ENCODE data around the gene TRABD2B. TPM values are rescaled to one million over a fixed set of nuclear protein-coding genes. Genes with fewer than 3 reads are reported as not detected.

TRABD2B gene
- total RNA-seq, 1 experiment from 2014 or later: 0.05 TPM

DNA sequence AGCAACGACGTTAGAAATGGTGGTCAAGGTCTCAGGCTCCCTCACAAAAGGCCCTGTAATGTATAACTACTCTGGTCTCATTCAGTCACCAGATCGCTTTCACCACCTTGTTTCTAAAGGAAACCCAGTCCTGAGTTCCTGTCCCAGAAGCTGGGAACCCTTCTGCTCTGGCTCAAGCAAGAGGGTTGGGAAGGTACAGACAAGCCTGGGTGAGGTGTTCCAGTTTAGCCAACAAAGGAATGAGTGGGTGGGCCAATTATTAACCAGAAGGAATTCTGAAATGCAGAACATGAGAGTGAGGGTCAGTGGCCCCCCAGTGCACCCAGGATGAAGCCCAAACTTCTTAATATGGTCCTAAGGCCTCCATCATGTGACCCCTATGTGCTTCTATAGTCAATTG, 17.5 kb downstream of the TRABD2B start:
- intact Hi-C loops (cut with micrococcal nuclease): no loop called here
- no peak for ATAC-seq
- Histone ChIP-seq H3K4me3 (replicated peaks in 1 of 2; ENCODE audit: low read depth in 1 of 2, low read length in 2 of 2) (no peak overlapping the region), H3K4me2 (ENCODE audit: low read length) (no peak overlapping the region), H3K79me2 (ENCODE audit: insufficient read depth, low read length) (no peaks in the 10 kb centered on the region), H3K27me3 (ENCODE audit: insufficient read depth, low read length) (no peaks in the 10 kb centered on the region; the same call in 1 of the 2 replicates), H3K36me3 (ENCODE audit: control insufficient read depth in 1 of 2, insufficient read depth in 2 of 2, low read length in 2 of 2) (no peaks in the 10 kb centered on the region), H4K20me1 (ENCODE audit: insufficient read depth) (no peaks in the 10 kb centered on the region), H3K4me1 (ENCODE audit: control insufficient read depth in 1 of 2, insufficient read depth in 2 of 2, low read length in 2 of 2) (no peaks in the 10 kb centered on the region), H3K9me2 (ENCODE audit: insufficient read depth) (no peaks in the 10 kb centered on the region), H3K27ac (ENCODE audit: low read depth, low read length) (no peak overlapping the region), H3K9me3 (ENCODE audit: control insufficient read depth in 1 of 2, insufficient read depth in 1 of 2, low read depth in 1 of 2, low read length in 2 of 2) (no peaks in the 10 kb centered on the region), H3K9ac (ENCODE audit: low read length) (no peak overlapping the region), H2AFZ (ENCODE audit: low read depth, low read length, poor library complexity, severe bottlenecking) (no peak overlapping the region)
- RAD21 ChIA-PET (ENCODE audit: low non-redundant PET in 1 of 2, low total read pairs in 2 of 2, uncharacterized antibody in 2 of 2, unreplicated experiment in 2 of 2): no interaction called here
- BruUV-seq (replicated peaks): no TSS peak
- POLR2A ChIA-PET: no interaction called here
- TF ChIP-seq ZNF274 (IDR thresholded peaks at IDR 0.05; ENCODE audit: low read depth, low read length) (no peak), FOSL1 (IDR thresholded peaks at IDR 0.05; ENCODE audit: low read depth) (no peak), ZFX (IDR thresholded peaks at IDR 0.05) (no peak), SIN3A (IDR thresholded peaks at IDR 0.05; ENCODE audit: low read depth) (no peak), ELF1 (IDR thresholded peaks at IDR 0.05; ENCODE audit: borderline replicate concordance, low read depth) (no peak), JUND (IDR thresholded peaks at IDR 0.05) (no peak), TCF7L2 (IDR thresholded peaks at IDR 0.05; ENCODE audit: borderline replicate concordance, extremely low read depth, insufficient read depth, insufficient read length) (no peak), EZH2phosphoT487 (IDR thresholded peaks at IDR 0.05; ENCODE audit: borderline replicate concordance) (no peak), RAD21 (IDR thresholded peaks at IDR 0.05; ENCODE audit: low read depth) (no peak), CEBPB (IDR thresholded peaks at IDR 0.05; ENCODE audit: low read depth) (no peak), SP1 (IDR thresholded peaks at IDR 0.05; ENCODE audit: low read depth) (no peak), EZH2 (IDR thresholded peaks at IDR 0.05) (no peak), CBX3 (IDR thresholded peaks at IDR 0.05; ENCODE audit: low read depth) (no peak)
- TF ChIP-seq, protein P1, sequence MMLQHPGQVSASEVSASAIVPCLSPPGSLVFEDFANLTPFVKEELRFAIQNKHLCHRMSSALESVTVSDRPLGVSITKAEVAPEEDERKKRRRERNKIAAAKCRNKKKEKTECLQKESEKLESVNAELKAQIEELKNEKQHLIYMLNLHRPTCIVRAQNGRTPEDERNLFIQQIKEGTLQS (IDR thresholded peaks at IDR 0.05): no peak
- TF ChIP-seq, protein P2, sequence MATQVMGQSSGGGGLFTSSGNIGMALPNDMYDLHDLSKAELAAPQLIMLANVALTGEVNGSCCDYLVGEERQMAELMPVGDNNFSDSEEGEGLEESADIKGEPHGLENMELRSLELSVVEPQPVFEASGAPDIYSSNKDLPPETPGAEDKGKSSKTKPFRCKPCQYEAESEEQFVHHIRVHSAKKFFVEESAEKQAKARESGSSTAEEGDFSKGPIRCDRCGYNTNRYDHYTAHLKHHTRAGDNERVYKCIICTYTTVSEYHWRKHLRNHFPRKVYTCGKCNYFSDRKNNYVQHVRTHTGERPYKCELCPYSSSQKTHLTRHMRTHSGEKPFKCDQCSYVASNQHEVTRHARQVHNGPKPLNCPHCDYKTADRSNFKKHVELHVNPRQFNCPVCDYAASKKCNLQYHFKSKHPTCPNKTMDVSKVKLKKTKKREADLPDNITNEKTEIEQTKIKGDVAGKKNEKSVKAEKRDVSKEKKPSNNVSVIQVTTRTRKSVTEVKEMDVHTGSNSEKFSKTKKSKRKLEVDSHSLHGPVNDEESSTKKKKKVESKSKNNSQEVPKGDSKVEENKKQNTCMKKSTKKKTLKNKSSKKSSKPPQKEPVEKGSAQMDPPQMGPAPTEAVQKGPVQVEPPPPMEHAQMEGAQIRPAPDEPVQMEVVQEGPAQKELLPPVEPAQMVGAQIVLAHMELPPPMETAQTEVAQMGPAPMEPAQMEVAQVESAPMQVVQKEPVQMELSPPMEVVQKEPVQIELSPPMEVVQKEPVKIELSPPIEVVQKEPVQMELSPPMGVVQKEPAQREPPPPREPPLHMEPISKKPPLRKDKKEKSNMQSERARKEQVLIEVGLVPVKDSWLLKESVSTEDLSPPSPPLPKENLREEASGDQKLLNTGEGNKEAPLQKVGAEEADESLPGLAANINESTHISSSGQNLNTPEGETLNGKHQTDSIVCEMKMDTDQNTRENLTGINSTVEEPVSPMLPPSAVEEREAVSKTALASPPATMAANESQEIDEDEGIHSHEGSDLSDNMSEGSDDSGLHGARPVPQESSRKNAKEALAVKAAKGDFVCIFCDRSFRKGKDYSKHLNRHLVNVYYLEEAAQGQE (IDR thresholded peaks at IDR 0.05; ENCODE audit: low read depth): no peak
- TF ChIP-seq, protein P3, sequence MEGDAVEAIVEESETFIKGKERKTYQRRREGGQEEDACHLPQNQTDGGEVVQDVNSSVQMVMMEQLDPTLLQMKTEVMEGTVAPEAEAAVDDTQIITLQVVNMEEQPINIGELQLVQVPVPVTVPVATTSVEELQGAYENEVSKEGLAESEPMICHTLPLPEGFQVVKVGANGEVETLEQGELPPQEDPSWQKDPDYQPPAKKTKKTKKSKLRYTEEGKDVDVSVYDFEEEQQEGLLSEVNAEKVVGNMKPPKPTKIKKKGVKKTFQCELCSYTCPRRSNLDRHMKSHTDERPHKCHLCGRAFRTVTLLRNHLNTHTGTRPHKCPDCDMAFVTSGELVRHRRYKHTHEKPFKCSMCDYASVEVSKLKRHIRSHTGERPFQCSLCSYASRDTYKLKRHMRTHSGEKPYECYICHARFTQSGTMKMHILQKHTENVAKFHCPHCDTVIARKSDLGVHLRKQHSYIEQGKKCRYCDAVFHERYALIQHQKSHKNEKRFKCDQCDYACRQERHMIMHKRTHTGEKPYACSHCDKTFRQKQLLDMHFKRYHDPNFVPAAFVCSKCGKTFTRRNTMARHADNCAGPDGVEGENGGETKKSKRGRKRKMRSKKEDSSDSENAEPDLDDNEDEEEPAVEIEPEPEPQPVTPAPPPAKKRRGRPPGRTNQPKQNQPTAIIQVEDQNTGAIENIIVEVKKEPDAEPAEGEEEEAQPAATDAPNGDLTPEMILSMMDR (IDR thresholded peaks at IDR 0.05 in 2 of 3, conservative IDR thresholded peaks at IDR 0.05 in 1 of 3; ENCODE audit: borderline replicate concordance in 1 of 3, insufficient read depth in 1 of 3, low read depth in 2 of 3, low read length in 2 of 3): no peak
- TF ChIP-seq, protein P4, sequence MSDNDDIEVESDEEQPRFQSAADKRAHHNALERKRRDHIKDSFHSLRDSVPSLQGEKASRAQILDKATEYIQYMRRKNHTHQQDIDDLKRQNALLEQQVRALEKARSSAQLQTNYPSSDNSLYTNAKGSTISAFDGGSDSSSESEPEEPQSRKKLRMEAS (IDR thresholded peaks at IDR 0.05): no peak
- DNase-seq (ENCODE audit: low read depth, low spot score): no peak
- CTCF ChIA-PET: no interaction called here

All from HCT116 (cell line).